Measurements from ENCODE around the gene CACUL1.
"Not testable (repeated sequence)": the region's sequence is repeated elsewhere in the genome, so short reads cannot be mapped to it uniquely, and the experiment has no call there.

Gene CACUL1

GRCh38 chr10:118662228-118663035, 92.3 kb downstream of the CACUL1 start:
- H3K36me3 ChIP-seq (ENCODE audit: low read depth): no peaks in the 10 kb centered on the region
- no peak for DNase-seq (ENCODE audit: low spot score)
- H3K9me3 ChIP-seq (ENCODE audit: severe bottlenecking): no peaks in the 10 kb centered on the region
- H3K4me1 ChIP-seq (ENCODE audit: insufficient read depth, poor library complexity, severe bottlenecking): no peaks in the 10 kb centered on the region
- H3K27ac ChIP-seq (ENCODE audit: poor library complexity, severe bottlenecking): no peak overlapping the region
- no peak for TF ChIP-seq CTCF (IDR thresholded peaks at IDR 0.05; ENCODE audit: poor library complexity, severe bottlenecking)
- ATAC-seq (ENCODE audit: low read depth): peak; percentile 27; the same call in 1 of the 3 replicates
- no peak overlapping the region for H3K4me3 ChIP-seq (ENCODE audit: severe bottlenecking)
- no peaks in the 10 kb centered on the region for H3K27me3 ChIP-seq (ENCODE audit: insufficient read depth, poor library complexity, severe bottlenecking)

- no peaks in the 10 kb centered on the region for H3K36me3 ChIP-seq (ENCODE audit: low read depth)
- no peaks in the 10 kb centered on the region for H3K9me3 ChIP-seq (ENCODE audit: severe bottlenecking)
- no peak for ATAC-seq (ENCODE audit: low read depth)
- no peaks in the 10 kb centered on the region for H3K4me1 ChIP-seq (ENCODE audit: insufficient read depth, poor library complexity, severe bottlenecking)
- no peak overlapping the region for H3K27ac ChIP-seq (ENCODE audit: poor library complexity, severe bottlenecking)
- no peak for DNase-seq (ENCODE audit: low spot score)
- TF ChIP-seq CTCF (IDR thresholded peaks at IDR 0.05; ENCODE audit: poor library complexity, severe bottlenecking): no peak
- H3K27me3 ChIP-seq (ENCODE audit: insufficient read depth, poor library complexity, severe bottlenecking): peaks cover 8% of the 10 kb centered on the region
- no peak overlapping the region for H3K4me3 ChIP-seq (ENCODE audit: severe bottlenecking)
Measured at GRCh38 chr10:118658762-118659161, 96.0 kb downstream of the CACUL1 start.

GRCh38 chr10:118658168-118658567, 96.6 kb downstream of the CACUL1 start:
- not testable (repeated sequence) for H3K9me3 ChIP-seq (ENCODE audit: severe bottlenecking); H3K4me1 ChIP-seq (ENCODE audit: insufficient read depth, poor library complexity, severe bottlenecking); DNase-seq (ENCODE audit: low spot score); H3K4me3 ChIP-seq (ENCODE audit: severe bottlenecking); H3K36me3 ChIP-seq (ENCODE audit: low read depth); ATAC-seq (ENCODE audit: low read depth); H3K27ac ChIP-seq (ENCODE audit: poor library complexity, severe bottlenecking)
- H3K27me3 ChIP-seq (ENCODE audit: insufficient read depth, poor library complexity, severe bottlenecking): peaks cover 12% of the 10 kb centered on the region

GRCh38 chr10:118645294-118645693, 109.5 kb downstream of the CACUL1 start:
- not testable (repeated sequence) for H3K9me3 ChIP-seq (ENCODE audit: severe bottlenecking); ATAC-seq (ENCODE audit: low read depth); H3K27ac ChIP-seq (ENCODE audit: poor library complexity, severe bottlenecking); H3K27me3 ChIP-seq (ENCODE audit: insufficient read depth, poor library complexity, severe bottlenecking); DNase-seq (ENCODE audit: low spot score); H3K4me1 ChIP-seq (ENCODE audit: insufficient read depth, poor library complexity, severe bottlenecking); H3K36me3 ChIP-seq (ENCODE audit: low read depth); H3K4me3 ChIP-seq (ENCODE audit: severe bottlenecking)

- no peaks in the 10 kb centered on the region for H3K9me3 ChIP-seq (ENCODE audit: severe bottlenecking)
- DNase-seq (ENCODE audit: low spot score) (no peak), ATAC-seq (ENCODE audit: low read depth) (no peak)
- no peak overlapping the region for H3K4me3 ChIP-seq (ENCODE audit: severe bottlenecking)
- H3K36me3 ChIP-seq (ENCODE audit: low read depth): no peaks in the 10 kb centered on the region
- peaks cover 3% of the 10 kb centered on the region for H3K27me3 ChIP-seq (ENCODE audit: insufficient read depth, poor library complexity, severe bottlenecking)
- H3K4me1 ChIP-seq (ENCODE audit: insufficient read depth, poor library complexity, severe bottlenecking): no peaks in the 10 kb centered on the region
- H3K27ac ChIP-seq (ENCODE audit: poor library complexity, severe bottlenecking): no peak overlapping the region
- no peak for TF ChIP-seq CTCF (IDR thresholded peaks at IDR 0.05; ENCODE audit: poor library complexity, severe bottlenecking)
Measured at GRCh38 chr10:118642228-118642627, 112.5 kb downstream of the CACUL1 start.

- Histone ChIP-seq H3K36me3 (ENCODE audit: low read depth) (no peaks in the 10 kb centered on the region), H3K9me3 (ENCODE audit: severe bottlenecking) (no peaks in the 10 kb centered on the region), H3K27me3 (ENCODE audit: insufficient read depth, poor library complexity, severe bottlenecking) (no peaks in the 10 kb centered on the region), H3K27ac (ENCODE audit: poor library complexity, severe bottlenecking) (no peak overlapping the region), H3K4me3 (ENCODE audit: severe bottlenecking) (no peak overlapping the region), H3K4me1 (ENCODE audit: insufficient read depth, poor library complexity, severe bottlenecking) (no peaks in the 10 kb centered on the region)
- ATAC-seq (ENCODE audit: low read depth) (no peak), DNase-seq (ENCODE audit: low spot score) (no peak)
- no peak for TF ChIP-seq CTCF (IDR thresholded peaks at IDR 0.05; ENCODE audit: poor library complexity, severe bottlenecking)
Measured at GRCh38 chr10:118638680-118639079, 116.1 kb downstream of the CACUL1 start.
